ENCODE results near the gene XPO5. TPM values are rescaled to one million over a fixed set of nuclear protein-coding genes. Genes with fewer than 3 reads are reported as not detected.

The XPO5 gene
- polyA plus RNA-seq, 1 of the 3 experiments (the other 2 are of a cell fraction), result 29.5 TPM

- TF ChIP-seq RAD21 (IDR thresholded peaks at IDR 0.05; ENCODE audit: low read length), result no peak
- TF ChIP-seq PBX3 (IDR thresholded peaks at IDR 0.05), result no peak
- no peak for TF ChIP-seq GABPA (IDR thresholded peaks at IDR 0.05; ENCODE audit: low read depth)
- TF ChIP-seq TAF1 (IDR thresholded peaks at IDR 0.05; ENCODE audit: borderline replicate concordance, low read depth, low read length), result no peak
- TF ChIP-seq EZH2phosphoT487 (IDR thresholded peaks at IDR 0.05; ENCODE audit: borderline replicate concordance, low read depth), result no peak
Observed at GRCh38 chr6:43584892-43585570, 9.2 kb upstream of the XPO5 start (continued).

GRCh38 chr6:43582911-43583310 is 7.1 kb upstream of the XPO5 start:
- Histone ChIP-seq H3K9me2 (no peaks in the 10 kb centered on the region), H3K27ac (ENCODE audit: low read depth in 2 of 2, low read length in 1 of 2) (no peak overlapping the region), H3K4me3 (ENCODE audit: low read depth in 2 of 2, low read length in 1 of 2) (no peak overlapping the region), H3K79me2 (ENCODE audit: insufficient read depth) (peaks cover 59% of the 10 kb centered on the region), H4K20me1 (ENCODE audit: insufficient read depth) (peaks cover 16% of the 10 kb centered on the region), H2AFZ (ENCODE audit: low read depth) (no peak overlapping the region), H3K9ac (no peak overlapping the region), H3K4me2 (no peak overlapping the region), H3K9me3 (no peaks in the 10 kb centered on the region), H3K36me3 (replicated peaks in 1 of 2; ENCODE audit: control insufficient read depth in 1 of 2, insufficient read depth in 2 of 2, low read length in 1 of 2) (peaks cover 32 to 57% of the 10 kb centered on the region in 2 experiments), H3K4me1 (ENCODE audit: control insufficient read depth in 1 of 2, insufficient read depth in 2 of 2, low read depth in 1 of 2, low read length in 1 of 2) (peaks cover 0 to 8% of the 10 kb centered on the region in 2 experiments; a peak in 3 of 4 replicates), H3F3A (replicated peaks; ENCODE audit: insufficient read depth) (peaks cover 11% of the 10 kb centered on the region), H3K27me3 (ENCODE audit: insufficient read depth) (no peaks in the 10 kb centered on the region)
- 69% methylated on average over 5 of the region's 5 CpGs for WGBS (ENCODE audit: low lambda C conversion rate)
- ChIA-PET POLR2A (no interaction called here), CTCF (interaction anchor here (1.4 kb wide), 1 partner anchor 25 kb away, joined by 11 read pairs; no protein-coding TSS in a partner anchor)
- no peak for DNase-seq
- TF ChIP-seq MXI1 (IDR thresholded peaks at IDR 0.05; ENCODE audit: low read depth, low read length) (no peak), IRF3 (IDR thresholded peaks at IDR 0.05; ENCODE audit: low read depth, low read length) (no peak), TCF12 (IDR thresholded peaks at IDR 0.05) (no peak), RAD21 (IDR thresholded peaks at IDR 0.05; ENCODE audit: low read length) (no peak), GATA2 (CRISPR knock-in tag; IDR thresholded peaks at IDR 0.05) (no peak), FOXJ3 (CRISPR knock-in tag; IDR thresholded peaks at IDR 0.05) (no peak), REST (IDR thresholded peaks at IDR 0.05; ENCODE audit: low read depth, low read length) (no peak), ZBTB33 (IDR thresholded peaks at IDR 0.05; ENCODE audit: borderline replicate concordance, low read depth) (no peak), RFX5 (IDR thresholded peaks at IDR 0.05; ENCODE audit: low read length) (no peak), PBX3 (IDR thresholded peaks at IDR 0.05) (no peak), CTCF (IDR thresholded peaks at IDR 0.05) (no peak), MAX (IDR thresholded peaks at IDR 0.05; ENCODE audit: low read depth) (no peak), SMC3 (IDR thresholded peaks at IDR 0.05; ENCODE audit: low read depth, low read length) (no peak), ELF1 (IDR thresholded peaks at IDR 0.05) (no peak), TAF1 (IDR thresholded peaks at IDR 0.05; ENCODE audit: borderline replicate concordance, low read depth, low read length) (no peak), NRF1 (IDR thresholded peaks at IDR 0.05; ENCODE audit: low read depth, low read length) (no peak), SIN3A (IDR thresholded peaks at IDR 0.05; ENCODE audit: borderline replicate concordance, low read depth, low read length) (no peak)
